Panc1 (cell line): Measurements from ENCODE around the gene SCO2. TPM values are rescaled to one million over a fixed set of nuclear protein-coding genes. Genes with fewer than 3 reads are reported as not detected.

ENCODE experiments used
- ATAC-seq: fragments of 200-7000 bp; cut with Tn5 transposase; 2 replicates; pipeline ENCODE4 v1.9.1; 2020; ENCODE audit warnings: mild to moderate bottlenecking, moderate library complexity
- BruUV-seq: library from RNA; stranded (reverse); fragments of 400-500 nt; replicated peaks from 2 replicates; lab custom pipeline; 2021; lab: Mats Ljungman, UMichigan
- CTCF ChIA-PET: fragments of 300-600 bp; sonication (Branson Sonifier 250); formaldehyde crosslinking; loops from one replicate; lab custom pipeline; 2022; ENCODE audit warnings: antibody characterized with exemption; lab: Charles Lee
- POLR2A ChIA-PET: fragments of 300-600 bp; sonication (Branson Sonifier 250); formaldehyde crosslinking; loops from one replicate; lab custom pipeline; 2022; ENCODE audit warnings: antibody characterized with exemption; lab: Charles Lee
- DNase-seq: peaks from one replicate; pipeline ENCODE4 v3.0.0-alpha.2; 2010; ENCODE audit warnings: low read depth, low spot score
- H3K27ac ChIP-seq: 2 replicates; pipeline ENCODE4 v1.5.1; 2011; ENCODE audit warnings: mild to moderate bottlenecking, low read length, inconsistent platforms
- H3K27me3 ChIP-seq: fragments of 200-500 bp; sonication (Bioruptor generic); 2 replicates; pipeline ENCODE4 v1.6.0; 2014; ENCODE audit warnings: low read length, inconsistent platforms; ENCODE audit not compliant: control insufficient read depth, insufficient read depth
- H3K36me3 ChIP-seq: fragments of 200-500 bp; sonication (Bioruptor generic); 2 replicates; pipeline ENCODE4 v1.5.1; 2014; ENCODE audit warnings: inconsistent platforms, mild to moderate bottlenecking, low read length, moderate library complexity; ENCODE audit not compliant: control insufficient read depth, insufficient read depth
- H3K4me1 ChIP-seq: 2 replicates; pipeline ENCODE4 v1.5.1; 2011; ENCODE audit warnings: inconsistent platforms, mild to moderate bottlenecking, low read length, moderate library complexity; ENCODE audit not compliant: control insufficient read depth, insufficient read depth
- H3K4me3 ChIP-seq, 2 experiments: 2 replicates each; pipeline ENCODE4 v1.5.1; 2011 to 2012; ENCODE audit warnings: low read depth in 2 of 2, low read length in 2 of 2, mild to moderate bottlenecking in 2 of 2, inconsistent platforms in 1 of 2, moderate library complexity in 1 of 2
- H3K9me3 ChIP-seq: fragments of 200-500 bp; sonication (Bioruptor generic); 2 replicates; pipeline ENCODE4 v1.5.1; 2014; ENCODE audit warnings: low read depth, mild to moderate bottlenecking, inconsistent platforms, low read length, moderate library complexity; ENCODE audit not compliant: control insufficient read depth, insufficient read depth
- POLR2AphosphoS5 ChIP-seq: IDR thresholded peaks from 2 replicates; pipeline ENCODE4 v1.6.1; 2012; ENCODE audit warnings: mild to moderate bottlenecking, low read depth, low read length, moderate library complexity
- SIN3A ChIP-seq: IDR thresholded peaks from 2 replicates; pipeline ENCODE4 v1.6.1; 2012; ENCODE audit warnings: low read depth, mild to moderate bottlenecking, low read length, moderate library complexity, borderline replicate concordance; ENCODE audit not compliant: insufficient read depth
- TCF7L2 ChIP-seq: IDR thresholded peaks from 2 replicates; pipeline ENCODE4 v1.6.1; 2011; ENCODE audit warnings: mild to moderate bottlenecking, low read depth, low read length, inconsistent platforms
- in situ Hi-C: cut with HindIII; loops from 2 replicates; pipeline ENCODE4 v1.10.0; 2016; ENCODE audit warnings: low sequenced_read_pairs, low pct_unique_long_range_greater_than_20kb
- intact Hi-C: fragments of 100-400 bp; cut with micrococcal nuclease; formaldehyde crosslinking; loops from one replicate; pipeline ENCODE4 v1.10.0; 2022; ENCODE audit not compliant: unreplicated experiment
- total RNA-seq: library from RNA; stranded (reverse); gene quantifications from one replicate; pipeline ENCODE4 v1.2.1, GENCODE V29; 2021; ENCODE audit not compliant: unreplicated experiment
- TF ChIP-seq, protein P1 (sequence below), 2 experiments: IDR thresholded peaks; 2 replicates each; pipeline ENCODE4 v1.6.1; 2011 to 2012; ENCODE audit warnings: low read depth in 2 of 2, control low read depth in 1 of 2, low read length in 1 of 2, mild to moderate bottlenecking in 1 of 2, moderate library complexity in 1 of 2; ENCODE audit not compliant: insufficient read depth in 1 of 2
- TF ChIP-seq, protein P2 (sequence below): fragments of 450-650 bp; IDR thresholded peaks from 2 replicates; pipeline ENCODE4 v1.5.1; 2017; ENCODE audit warnings: mild to moderate bottlenecking

The SCO2 gene
- total RNA-seq, 1 experiment from 2014 or later, result 14.2 TPM

GRCh38 chr22:50507421-50507990, 17.9 kb downstream of the SCO2 start, which contains the start of gene LMF2:
TSS of gene LMF2 (minus strand) at chr22:50507702. CDS start at chr22:50507675, 27 bp downstream.
- in situ Hi-C loops, result no loop called here

DNA sequence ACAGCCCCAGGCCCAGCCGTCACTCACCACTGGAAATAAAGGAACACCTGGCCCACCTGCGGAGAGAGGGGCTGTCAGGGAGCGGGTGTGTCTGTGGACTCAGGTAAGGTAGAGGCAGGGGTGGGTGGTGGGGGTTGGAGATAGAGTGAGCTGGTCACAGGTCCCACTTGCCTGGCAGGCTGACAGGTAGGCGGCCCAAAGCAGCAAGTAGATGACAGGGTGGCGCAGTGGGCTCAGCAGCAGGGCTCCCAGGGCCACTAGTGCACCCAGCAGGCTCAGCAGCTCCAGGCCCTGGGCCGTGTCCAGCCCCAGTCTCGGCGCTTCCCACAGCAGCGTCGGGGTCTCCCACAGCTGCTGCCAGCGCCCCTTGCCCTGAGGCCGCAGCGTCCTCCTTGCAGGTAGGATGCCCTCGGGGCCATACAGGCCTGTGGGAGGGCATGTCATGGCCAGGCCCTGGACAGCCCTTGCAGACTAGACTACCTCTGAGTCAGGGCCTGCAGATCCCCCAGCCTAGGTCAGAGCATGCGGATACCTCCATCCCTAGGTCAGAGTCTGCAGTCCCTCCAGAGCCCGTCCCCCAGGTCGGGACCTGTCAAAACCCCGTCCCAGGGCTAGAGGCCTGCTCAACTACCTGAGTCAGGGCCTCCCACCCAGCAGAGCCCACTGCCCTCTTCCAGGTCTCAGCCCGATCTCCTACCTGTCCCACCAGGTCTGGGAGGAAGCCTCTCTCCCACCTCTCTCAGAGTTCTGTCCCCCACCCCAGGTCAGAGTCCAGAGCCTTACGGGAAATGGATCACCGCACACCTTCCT, 18.6 kb downstream of the SCO2 start:
- DNase-seq, result no peak
- Histone ChIP-seq H3K4me1 (peaks cover 5% of the 10 kb centered on the region), H3K9me3 (no peaks in the 10 kb centered on the region), H3K27ac (peak overlapping the region; percentile 87), H3K27me3 (no peaks in the 10 kb centered on the region), H3K4me3 (peak overlapping the region; percentile 85 to 91), H3K36me3 (peaks cover 4% of the 10 kb centered on the region)
- intact Hi-C loops, result no loop called here
- peak; percentile 31; the same call in 1 of the 2 replicates for ATAC-seq
- TF ChIP-seq, protein P1, sequence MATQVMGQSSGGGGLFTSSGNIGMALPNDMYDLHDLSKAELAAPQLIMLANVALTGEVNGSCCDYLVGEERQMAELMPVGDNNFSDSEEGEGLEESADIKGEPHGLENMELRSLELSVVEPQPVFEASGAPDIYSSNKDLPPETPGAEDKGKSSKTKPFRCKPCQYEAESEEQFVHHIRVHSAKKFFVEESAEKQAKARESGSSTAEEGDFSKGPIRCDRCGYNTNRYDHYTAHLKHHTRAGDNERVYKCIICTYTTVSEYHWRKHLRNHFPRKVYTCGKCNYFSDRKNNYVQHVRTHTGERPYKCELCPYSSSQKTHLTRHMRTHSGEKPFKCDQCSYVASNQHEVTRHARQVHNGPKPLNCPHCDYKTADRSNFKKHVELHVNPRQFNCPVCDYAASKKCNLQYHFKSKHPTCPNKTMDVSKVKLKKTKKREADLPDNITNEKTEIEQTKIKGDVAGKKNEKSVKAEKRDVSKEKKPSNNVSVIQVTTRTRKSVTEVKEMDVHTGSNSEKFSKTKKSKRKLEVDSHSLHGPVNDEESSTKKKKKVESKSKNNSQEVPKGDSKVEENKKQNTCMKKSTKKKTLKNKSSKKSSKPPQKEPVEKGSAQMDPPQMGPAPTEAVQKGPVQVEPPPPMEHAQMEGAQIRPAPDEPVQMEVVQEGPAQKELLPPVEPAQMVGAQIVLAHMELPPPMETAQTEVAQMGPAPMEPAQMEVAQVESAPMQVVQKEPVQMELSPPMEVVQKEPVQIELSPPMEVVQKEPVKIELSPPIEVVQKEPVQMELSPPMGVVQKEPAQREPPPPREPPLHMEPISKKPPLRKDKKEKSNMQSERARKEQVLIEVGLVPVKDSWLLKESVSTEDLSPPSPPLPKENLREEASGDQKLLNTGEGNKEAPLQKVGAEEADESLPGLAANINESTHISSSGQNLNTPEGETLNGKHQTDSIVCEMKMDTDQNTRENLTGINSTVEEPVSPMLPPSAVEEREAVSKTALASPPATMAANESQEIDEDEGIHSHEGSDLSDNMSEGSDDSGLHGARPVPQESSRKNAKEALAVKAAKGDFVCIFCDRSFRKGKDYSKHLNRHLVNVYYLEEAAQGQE (IDR thresholded peaks at IDR 0.05; ENCODE audit: insufficient read depth in 1 of 2, low read depth in 2 of 2, low read length in 1 of 2), result no peak
- TF ChIP-seq TCF7L2 (no peak), SIN3A (no peak), POLR2AphosphoS5 (no peak)
- TF ChIP-seq, protein P2, sequence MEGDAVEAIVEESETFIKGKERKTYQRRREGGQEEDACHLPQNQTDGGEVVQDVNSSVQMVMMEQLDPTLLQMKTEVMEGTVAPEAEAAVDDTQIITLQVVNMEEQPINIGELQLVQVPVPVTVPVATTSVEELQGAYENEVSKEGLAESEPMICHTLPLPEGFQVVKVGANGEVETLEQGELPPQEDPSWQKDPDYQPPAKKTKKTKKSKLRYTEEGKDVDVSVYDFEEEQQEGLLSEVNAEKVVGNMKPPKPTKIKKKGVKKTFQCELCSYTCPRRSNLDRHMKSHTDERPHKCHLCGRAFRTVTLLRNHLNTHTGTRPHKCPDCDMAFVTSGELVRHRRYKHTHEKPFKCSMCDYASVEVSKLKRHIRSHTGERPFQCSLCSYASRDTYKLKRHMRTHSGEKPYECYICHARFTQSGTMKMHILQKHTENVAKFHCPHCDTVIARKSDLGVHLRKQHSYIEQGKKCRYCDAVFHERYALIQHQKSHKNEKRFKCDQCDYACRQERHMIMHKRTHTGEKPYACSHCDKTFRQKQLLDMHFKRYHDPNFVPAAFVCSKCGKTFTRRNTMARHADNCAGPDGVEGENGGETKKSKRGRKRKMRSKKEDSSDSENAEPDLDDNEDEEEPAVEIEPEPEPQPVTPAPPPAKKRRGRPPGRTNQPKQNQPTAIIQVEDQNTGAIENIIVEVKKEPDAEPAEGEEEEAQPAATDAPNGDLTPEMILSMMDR, result no peak
- ChIA-PET POLR2A (no interaction called here), CTCF (no interaction called here)
- TSS peak; percentile 85 for BruUV-seq
- in situ Hi-C loops, result no loop called here

More at GRCh38 chr22:50507421-50507990, 17.9 kb downstream of the SCO2 start, which contains the start of gene LMF2:
- ChIA-PET CTCF (interaction anchor here (0.6 to 1.4 kb wide), 3 partner anchors 18 to 265 kb away, joined by 4 to 10 read pairs (median 6); partner anchors contain the start of gene SCO2), POLR2A (interaction anchor here (0.6 to 0.7 kb wide), 3 partner anchors 15 to 33 kb away, joined by 3 to 6 read pairs (median 3); no protein-coding TSS in a partner anchor)
- ATAC-seq (peak; percentile 85), DNase-seq (no peak)
- TF ChIP-seq, protein P1 (IDR thresholded peaks at IDR 0.05; ENCODE audit: insufficient read depth in 1 of 2, low read depth in 2 of 2, low read length in 1 of 2), result no peak
- TF ChIP-seq SIN3A, result peak; percentile 60; the same call in 1 of the 2 replicates
- no peak for TF ChIP-seq POLR2AphosphoS5
- TF ChIP-seq, protein P2, result no peak
- TF ChIP-seq TCF7L2, result no peak
- Histone ChIP-seq H3K4me3 (peak within 1 kb of the TSS; percentile 85 to 91), H3K9me3 (no peaks in the 10 kb centered on the region), H3K4me1 (peaks cover 5% of the 10 kb centered on the region), H3K27me3 (no peaks in the 10 kb centered on the region), H3K27ac (peak within 1 kb of the TSS; percentile 87), H3K36me3 (peaks cover 4% of the 10 kb centered on the region)
- no TSS peak for BruUV-seq
- intact Hi-C loops, result no loop called here
